GM12878 (cell line): ENCODE measurements around the gene HAP1. TPM values are rescaled to one million over a fixed set of nuclear protein-coding genes. Genes with fewer than 3 reads are reported as not detected.

Experiments used
- ATAC-seq: fragments of 200-7000 bp; cut with Tn5 transposase; 3 replicates; pipeline ENCODE4 v1.9.1; 2020; ENCODE audit warnings: mild to moderate bottlenecking, moderate library complexity
- BruUV-seq: library from RNA; stranded (reverse); fragments of 400-500 nt; replicated peaks from 2 replicates; lab custom pipeline; 2021; lab: Mats Ljungman, UMichigan
- CTCF ChIA-PET: fragments of 300-600 bp; sonication (Branson Sonifier 250); formaldehyde crosslinking; extraction: SDS; loops from one replicate; lab custom pipeline; 2021; ENCODE audit warnings: inconsistent platforms; lab: Yijun Ruan, JAX
- POLR2A ChIA-PET: fragments of 350-600 bp; formaldehyde crosslinking; extraction: SDS; loops from one replicate; lab custom pipeline; 2021; ENCODE audit warnings: inconsistent platforms; lab: Charles Lee
- RAD21 ChIA-PET: fragments of 300-600 bp; sonication (Branson Sonifier 250); formaldehyde crosslinking; loops from one replicate; lab custom pipeline; 2023; ENCODE audit warnings: antibody characterized with exemption; ENCODE audit not compliant: unreplicated experiment; lab: Charles Lee
- SMC1A ChIA-PET: fragments of 300-600 bp; sonication (Branson Sonifier 250); formaldehyde crosslinking; loops from one replicate; lab custom pipeline; 2023; ENCODE audit not compliant: unreplicated experiment, uncharacterized antibody; lab: Charles Lee
- DNase-seq: peaks from one replicate; pipeline ENCODE4 v3.0.0-alpha.2; 2011; ENCODE audit warnings: low read depth, low spot score
- FAIRE-seq: peaks from 3 replicates; lab custom pipeline; 2011; peaks lifted over from hg19 to GRCh38; lab: Jason Lieb, UNC
- H2AFZ ChIP-seq: 2 replicates; pipeline ENCODE4 v1.6.0; 2011; ENCODE audit warnings: low read depth, low read length, control low read depth; ENCODE audit not compliant: control insufficient read depth
- H3K27ac ChIP-seq: 2 replicates; pipeline ENCODE4 v1.5.1; 2011; ENCODE audit warnings: control low read depth; ENCODE audit not compliant: control insufficient read depth, insufficient read depth
- H3K27me3 ChIP-seq, 2 experiments: replicated peaks in 1 of 2; 2 replicates each; pipeline versions ENCODE4 v1.6.0 to v1.6.1; 2011; ENCODE audit warnings: low read length in 1 of 2; ENCODE audit not compliant: control insufficient read depth in 2 of 2, insufficient read depth in 2 of 2
- H3K36me3 ChIP-seq, 2 experiments: 2 replicates each; pipeline ENCODE4 v1.5.1; 2011; ENCODE audit warnings: low read length in 1 of 2; ENCODE audit not compliant: control insufficient read depth in 2 of 2, insufficient read depth in 2 of 2
- H3K4me1 ChIP-seq: 2 replicates; pipeline ENCODE4 v1.6.1; 2011; ENCODE audit warnings: mild to moderate bottlenecking, low read length, moderate library complexity, mixed read lengths; ENCODE audit not compliant: control insufficient read depth, insufficient read depth
- H3K4me2 ChIP-seq: 2 replicates; pipeline ENCODE4 v1.6.0; 2011; ENCODE audit warnings: control low read depth; ENCODE audit not compliant: control insufficient read depth, insufficient read depth
- H3K4me3 ChIP-seq: fragments of 200-600 bp; sonication (generic); 2 replicates; pipeline ENCODE4 v1.5.1; 2016
- H3K79me2 ChIP-seq: 2 replicates; pipeline ENCODE4 v1.6.0; 2011; ENCODE audit warnings: low read length; ENCODE audit not compliant: control insufficient read depth, insufficient read depth
- H3K9ac ChIP-seq: 2 replicates; pipeline ENCODE4 v1.8.0; 2011; ENCODE audit warnings: low read length, control low read depth, mixed read lengths; ENCODE audit not compliant: control insufficient read depth, insufficient read depth
- H3K9me3 ChIP-seq: replicated peaks from 3 replicates; pipeline ENCODE4 v1.5.1; 2011; ENCODE audit warnings: mild to moderate bottlenecking, low read length; ENCODE audit not compliant: control insufficient read depth, insufficient read depth
- H4K20me1 ChIP-seq: 2 replicates; pipeline ENCODE4 v1.6.0; 2011; ENCODE audit not compliant: control insufficient read depth, insufficient read depth
- BACH1 ChIP-seq: fragments of 450-650 bp; IDR thresholded peaks from 2 replicates; pipeline ENCODE4 v1.6.1; 2017; ENCODE audit warnings: mild to moderate bottlenecking, borderline replicate concordance
- BCL11A ChIP-seq: IDR thresholded peaks from 2 replicates; pipeline ENCODE4 v1.6.1; 2011; ENCODE audit warnings: low read depth, low read length
- CHD1 ChIP-seq: IDR thresholded peaks from 2 replicates; pipeline ENCODE4 v1.6.1; 2012; ENCODE audit warnings: low read depth, low read length, improper control_type of control experiment
- CREB1 ChIP-seq: IDR thresholded peaks from 2 replicates; pipeline ENCODE4 v1.6.1; 2012; ENCODE audit warnings: low read depth, mild to moderate bottlenecking, inconsistent platforms
- EGR1 ChIP-seq, 2 experiments: IDR thresholded peaks; 1 replicate in 1 of 2; 2 replicates in 1 of 2; pipeline ENCODE4 v1.6.1; 2011 to 2012; ENCODE audit warnings: low read depth in 2 of 2, low read length in 2 of 2, borderline replicate concordance in 1 of 2, mild to moderate bottlenecking in 1 of 2, moderate library complexity in 1 of 2
- IRF4 ChIP-seq: IDR thresholded peaks from 2 replicates; pipeline ENCODE4 v1.6.1; 2011; ENCODE audit warnings: low read depth, low read length
- KAT2A ChIP-seq: conservative IDR thresholded peaks from 2 replicates; pipeline ENCODE4 v1.6.1; 2011; ENCODE audit warnings: low read depth, low read length; ENCODE audit not compliant: control insufficient read depth
- MEF2A ChIP-seq: IDR thresholded peaks from 2 replicates; pipeline ENCODE4 v1.6.1; 2011; ENCODE audit warnings: low read depth, mild to moderate bottlenecking, low read length, moderate library complexity; ENCODE audit not compliant: insufficient read depth
- MTA3 ChIP-seq: IDR thresholded peaks from 2 replicates; pipeline ENCODE4 v1.6.1; 2012; ENCODE audit warnings: low read length, inconsistent platforms, borderline replicate concordance
- MXI1 ChIP-seq: fragments of 150-350 bp; IDR thresholded peaks from 2 replicates; pipeline ENCODE4 v1.6.1; 2011; ENCODE audit warnings: low read depth, mild to moderate bottlenecking, inconsistent platforms, low read length, improper control_type of control experiment
- NFIC ChIP-seq: IDR thresholded peaks from 2 replicates; pipeline ENCODE4 v1.6.1; 2012; ENCODE audit warnings: low read depth, mild to moderate bottlenecking, inconsistent platforms, low read length, moderate library complexity
- NR2C2 ChIP-seq: IDR thresholded peaks from 2 replicates; pipeline ENCODE4 v1.6.1; 2011; ENCODE audit warnings: borderline replicate concordance, low read depth; ENCODE audit not compliant: control insufficient read depth, insufficient read length
- POLR2AphosphoS2 ChIP-seq: IDR thresholded peaks from 2 replicates; pipeline ENCODE4 v1.6.1; 2011; ENCODE audit warnings: low read depth, mild to moderate bottlenecking, low read length, improper control_type of control experiment, moderate library complexity
- RAD51 ChIP-seq: fragments of 450-650 bp; IDR thresholded peaks from 2 replicates; pipeline ENCODE4 v1.6.1; 2016; ENCODE audit warnings: moderate library complexity, mild to moderate bottlenecking, inconsistent platforms
- TCF7 ChIP-seq: IDR thresholded peaks from 2 replicates; pipeline ENCODE4 v1.6.1; 2014; ENCODE audit warnings: antibody characterized with exemption, borderline replicate concordance
- YBX1 ChIP-seq: fragments of 450-650 bp; IDR thresholded peaks from 2 replicates; pipeline ENCODE4 v1.6.1; 2016; ENCODE audit warnings: antibody characterized with exemption
- ZNF217 ChIP-seq: fragments of 450-650 bp; IDR thresholded peaks from 2 replicates; pipeline ENCODE4 v1.6.1; 2017; ENCODE audit warnings: antibody characterized with exemption, mild to moderate bottlenecking
- ZNF592 ChIP-seq: fragments of 450-650 bp; IDR thresholded peaks from 2 replicates; pipeline ENCODE4 v1.6.1; 2017; ENCODE audit warnings: mild to moderate bottlenecking, moderate library complexity
- WGBS: methylation state at CpG from one replicate; pipeline ENCODE4 v1.1.6; 2016; ENCODE audit warnings: low lambda C conversion rate; ENCODE audit not compliant: insufficient replicate concordance, insufficient coverage; ENCODE audit errors: missing lambda C conversion rate; 5-methylcytosine and 5-hydroxymethylcytosine counted together
- in situ Hi-C: fragments of 300-500 bp; cut with MboI; formaldehyde crosslinking; loops from 9 replicates; pipeline ENCODE4 v1.14.3; 2018; ENCODE audit warnings: mixed read lengths
- intact Hi-C: fragments of 100-400 bp; cut with micrococcal nuclease; formaldehyde crosslinking; loops from one replicate; pipeline ENCODE4 v1.14.2; 2022; ENCODE audit not compliant: unreplicated experiment
- polyA plus RNA-seq, 11 experiments: library from polyadenylated mRNA; depleted of rRNA in 4 of 11; unstranded in 6 of 11; stranded (reverse) in 5 of 11; fragments of >200 nt; fragmentation: Nextera tagmentation in 4 of 11; fragmentation: Illumina TruSeq in 1 of 11; extraction: Ambion mirVana in 4 of 11; extraction: Trizol in 1 of 11; gene quantifications; 1 replicate in 1 of 11; 2 replicates in 10 of 11; pipeline versions ENCODE4 v1.2.1 to v1.2.3, GENCODE V29; 2011 to 2016; ENCODE audit warnings: inconsistent platforms in 2 of 11, missing spikeins in 2 of 11, low read depth in 1 of 11
- total RNA-seq, 4 experiments: library from RNA; depleted of rRNA in 3 of 4; stranded (reverse); fragments of >200 nt in 3 of 4; fragmentation: Illumina TruSeq in 1 of 4; extraction: Trizol in 1 of 4; gene quantifications; 2 replicates each; pipeline versions ENCODE4 v1.2.1 to v1.2.3, GENCODE V29; 2013 to 2021
- TF ChIP-seq, protein P1 (sequence below): fragments of 450-650 bp; IDR thresholded peaks from 2 replicates; pipeline ENCODE4 v1.6.1; 2018; ENCODE audit warnings: mild to moderate bottlenecking, low read depth, moderate library complexity; ENCODE audit not compliant: partially characterized antibody

Gene HAP1
- total and polyA plus RNA-seq, 10 of the 15 experiments (the other 5 are each of a cell fraction or from before 2014, with no cell fraction given): not detected

- H2AFZ ChIP-seq: no peak overlapping the region
- no peak overlapping the region for H3K27ac ChIP-seq
- H3K4me3 ChIP-seq: no peak overlapping the region
- POLR2A ChIA-PET: no interaction called here
- intact Hi-C loops: no loop called here
- in situ Hi-C loops: no loop called here
- H3K4me2 ChIP-seq: no peak overlapping the region
- SMC1A ChIA-PET: no interaction called here
- CTCF ChIA-PET: interaction anchor here (0.9 to 1.0 kb wide), 2 partner anchors 14 to 51 kb away, joined by 3 read pairs; no protein-coding TSS in a partner anchor
- no peaks in the 10 kb centered on the region for H3K9me3 ChIP-seq
- H4K20me1 ChIP-seq: no peaks in the 10 kb centered on the region
- H3K36me3 ChIP-seq: peaks cover 0 to 2% of the 10 kb centered on the region in 2 experiments; a peak in 1 of 4 replicates
- H3K27me3 ChIP-seq: no peaks in the 10 kb centered on the region
- RAD21 ChIA-PET: no interaction called here
- TF ChIP-seq MXI1 (no peak), NFIC (no peak), POLR2AphosphoS2 (no peak), EGR1 (IDR thresholded peaks at IDR 0.05; ENCODE audit: borderline replicate concordance in 1 of 2, low read depth in 2 of 2, low read length in 2 of 2) (no peak), CHD1 (no peak), YBX1 (no peak), BCL11A (no peak), NR2C2 (no peak), ZNF217 (no peak), KAT2A (no peak), IRF4 (no peak), BACH1 (no peak), MTA3 (no peak), CREB1 (no peak), ZNF592 (no peak), TCF7 (no peak), RAD51 (no peak), MEF2A (no peak)
- TF ChIP-seq, protein P1, sequence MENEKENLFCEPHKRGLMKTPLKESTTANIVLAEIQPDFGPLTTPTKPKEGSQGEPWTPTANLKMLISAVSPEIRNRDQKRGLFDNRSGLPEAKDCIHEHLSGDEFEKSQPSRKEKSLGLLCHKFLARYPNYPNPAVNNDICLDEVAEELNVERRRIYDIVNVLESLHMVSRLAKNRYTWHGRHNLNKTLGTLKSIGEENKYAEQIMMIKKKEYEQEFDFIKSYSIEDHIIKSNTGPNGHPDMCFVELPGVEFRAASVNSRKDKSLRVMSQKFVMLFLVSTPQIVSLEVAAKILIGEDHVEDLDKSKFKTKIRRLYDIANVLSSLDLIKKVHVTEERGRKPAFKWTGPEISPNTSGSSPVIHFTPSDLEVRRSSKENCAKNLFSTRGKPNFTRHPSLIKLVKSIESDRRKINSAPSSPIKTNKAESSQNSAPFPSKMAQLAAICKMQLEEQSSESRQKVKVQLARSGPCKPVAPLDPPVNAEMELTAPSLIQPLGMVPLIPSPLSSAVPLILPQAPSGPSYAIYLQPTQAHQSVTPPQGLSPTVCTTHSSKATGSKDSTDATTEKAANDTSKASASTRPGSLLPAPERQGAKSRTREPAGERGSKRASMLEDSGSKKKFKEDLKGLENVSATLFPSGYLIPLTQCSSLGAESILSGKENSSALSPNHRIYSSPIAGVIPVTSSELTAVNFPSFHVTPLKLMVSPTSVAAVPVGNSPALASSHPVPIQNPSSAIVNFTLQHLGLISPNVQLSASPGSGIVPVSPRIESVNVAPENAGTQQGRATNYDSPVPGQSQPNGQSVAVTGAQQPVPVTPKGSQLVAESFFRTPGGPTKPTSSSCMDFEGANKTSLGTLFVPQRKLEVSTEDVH: no peak
- H3K9ac ChIP-seq: no peak overlapping the region
- H3K79me2 ChIP-seq: no peaks in the 10 kb centered on the region
- ATAC-seq (no peak), FAIRE-seq (no peak), DNase-seq (no peak)
- BruUV-seq: no TSS peak
- H3K4me1 ChIP-seq: no peaks in the 10 kb centered on the region
- 43% methylated on average over 4 of the region's 4 CpGs for WGBS
Measured at GRCh38 chr17:41750862-41751261, 16.4 kb upstream of the HAP1 start.
